H1 (cell line): ENCODE data around the gene FOXK1. TPM values are rescaled to one million over a fixed set of nuclear protein-coding genes. Genes with fewer than 3 reads are reported as not detected.

ENCODE experiments used
- CTCF ChIA-PET: fragments of 300-600 bp; sonication (Branson Sonifier 250); formaldehyde crosslinking; loops from one replicate; lab custom pipeline; 2021; ENCODE audit not compliant: partially characterized antibody; lab: Charles Lee
- POLR2A ChIA-PET: fragments of 300-600 bp; sonication (Branson Sonifier 250); formaldehyde crosslinking; loops from one replicate; lab custom pipeline; 2021; ENCODE audit warnings: inconsistent platforms; ENCODE audit not compliant: partially characterized antibody; lab: Charles Lee
- DNase-seq, 2 experiments: peaks; one replicate each; pipeline versions ENCODE4 v3.0.0 to v3.0.0-alpha.2; 2010 to 2022; ENCODE audit warnings: low spot score in 2 of 2, low read depth in 1 of 2, mixed read lengths in 1 of 2
- FAIRE-seq: peaks from 2 replicates; lab custom pipeline; 2011; peaks lifted over from hg19 to GRCh38; lab: Jason Lieb, UNC
- H2AFZ ChIP-seq: 2 replicates; pipeline ENCODE4 v1.8.1; 2012; ENCODE audit warnings: low read length, inconsistent platforms
- H2AK5ac ChIP-seq: 2 replicates; pipeline ENCODE4 v1.6.1; 2013; ENCODE audit warnings: low read depth, low read length
- H2BK120ac ChIP-seq: replicated peaks from 2 replicates; pipeline ENCODE3; 2013; ENCODE audit warnings: low read depth, low read length, inconsistent platforms
- H2BK12ac ChIP-seq: 2 replicates; pipeline ENCODE4 v1.6.1; 2013; ENCODE audit warnings: low read depth, low read length
- H2BK15ac ChIP-seq: 2 replicates; pipeline ENCODE4 v1.6.1; 2013; ENCODE audit warnings: low read length
- H2BK20ac ChIP-seq: 2 replicates; pipeline ENCODE4 v1.6.1; 2013; ENCODE audit warnings: low read length
- H2BK5ac ChIP-seq: 2 replicates; pipeline ENCODE4 v1.6.1; 2013; ENCODE audit warnings: low read depth, low read length
- H3K14ac ChIP-seq: 2 replicates; pipeline ENCODE4 v1.6.1; 2013; ENCODE audit warnings: inconsistent platforms; ENCODE audit not compliant: insufficient read length
- H3K18ac ChIP-seq: 2 replicates; pipeline ENCODE4 v1.6.1; 2013; ENCODE audit warnings: low read length; ENCODE audit errors: extremely low read depth
- H3K23ac ChIP-seq: 2 replicates; pipeline ENCODE4 v1.6.1; 2013; ENCODE audit warnings: inconsistent platforms; ENCODE audit not compliant: insufficient read length
- H3K23me2 ChIP-seq: 2 replicates; pipeline ENCODE4 v1.6.1; 2013; ENCODE audit warnings: low read depth, low read length
- H3K27ac ChIP-seq: 2 replicates; pipeline ENCODE4 v1.6.1; 2011; ENCODE audit warnings: low read depth, low read length, inconsistent platforms
- H3K27me3 ChIP-seq, 4 experiments: replicated peaks in 1 of 4; 1 replicate in 1 of 4; 2 replicates in 3 of 4; pipeline versions ENCODE4 v1.6.1 to v1.8.1; 2011 to 2013; ENCODE audit warnings: low read length in 3 of 4, mild to moderate bottlenecking in 3 of 4, inconsistent platforms in 2 of 4, mixed read lengths in 2 of 4, moderate library complexity in 1 of 4; ENCODE audit not compliant: control insufficient read depth in 3 of 4, insufficient read depth in 3 of 4; ENCODE audit errors: extremely low read depth in 1 of 4
- H3K36me3 ChIP-seq, 4 experiments: 2 replicates each; pipeline versions ENCODE4 v1.6.1 to v1.8.1; 2011 to 2013; ENCODE audit warnings: mild to moderate bottlenecking in 4 of 4, low read length in 3 of 4, moderate library complexity in 2 of 4, control low read depth in 1 of 4, inconsistent platforms in 1 of 4; ENCODE audit not compliant: insufficient read depth in 4 of 4, control insufficient read depth in 2 of 4
- H3K4ac ChIP-seq: replicated peaks from 2 replicates; pipeline ENCODE3; 2013; ENCODE audit warnings: low read length, low read depth, mixed read lengths, inconsistent platforms; ENCODE audit not compliant: insufficient read length
- H3K4me1 ChIP-seq, 4 experiments: replicated peaks in 1 of 4; 1 replicate in 1 of 4; 2 replicates in 3 of 4; pipeline versions ENCODE4 v1.6.1 to v1.8.1; 2011 to 2013; ENCODE audit warnings: low read length in 3 of 4, inconsistent platforms in 2 of 4, mixed read lengths in 1 of 4; ENCODE audit not compliant: insufficient read depth in 4 of 4, control insufficient read depth in 3 of 4
- H3K4me2 ChIP-seq, 2 experiments: 2 replicates each; pipeline versions ENCODE4 v1.6.1 to v1.8.1; 2011 to 2013; ENCODE audit warnings: low read depth in 2 of 2, low read length in 2 of 2, control low read depth in 1 of 2, inconsistent platforms in 1 of 2, mild to moderate bottlenecking in 1 of 2; ENCODE audit not compliant: insufficient read depth in 1 of 2
- H3K4me3 ChIP-seq, 4 experiments: fragments of 200-600, 300-600 bp in 1 of 4; sonication (generic), shearing (Covaris generic), sonication (Bioruptor Twin) in 1 of 4; 2 replicates each; pipeline versions ENCODE4 v1.5.1 to v1.8.1; 2011 to 2016; ENCODE audit warnings: low read length in 4 of 4, low read depth in 3 of 4, control low read depth in 2 of 4, inconsistent platforms in 2 of 4, mild to moderate bottlenecking in 2 of 4, mixed read lengths in 1 of 4, moderate library complexity in 1 of 4; ENCODE audit not compliant: insufficient read depth in 2 of 4; ENCODE audit errors: extremely low read depth in 1 of 4
- H3K56ac ChIP-seq: replicated peaks from 2 replicates; pipeline ENCODE3; 2013; ENCODE audit warnings: low read depth, mild to moderate bottlenecking, mixed read lengths, low read length, inconsistent platforms; ENCODE audit not compliant: insufficient read length
- H3K79me1 ChIP-seq: 2 replicates; pipeline ENCODE4 v1.6.1; 2013; ENCODE audit warnings: low read depth, low read length, control low read depth
- H3K79me2 ChIP-seq, 2 experiments: 2 replicates each; pipeline versions ENCODE4 v1.6.1 to v1.8.1; 2012 to 2013; ENCODE audit warnings: low read length in 2 of 2, mild to moderate bottlenecking in 2 of 2, inconsistent platforms in 1 of 2; ENCODE audit not compliant: insufficient read depth in 2 of 2, control insufficient read depth in 1 of 2
- H3K9ac ChIP-seq, 4 experiments: replicated peaks in 1 of 4; 1 replicate in 1 of 4; 2 replicates in 3 of 4; pipeline versions ENCODE4 v1.6.1 to v1.8.1; 2011 to 2013; ENCODE audit warnings: low read depth in 3 of 4, low read length in 3 of 4, control low read depth in 2 of 4, mild to moderate bottlenecking in 2 of 4, moderate library complexity in 2 of 4, inconsistent platforms in 1 of 4; ENCODE audit errors: extremely low read depth in 1 of 4
- H3K9me3 ChIP-seq, 2 experiments: 2 replicates each; pipeline versions ENCODE4 v1.6.1 to v1.8.1; 2012 to 2013; ENCODE audit warnings: mild to moderate bottlenecking in 2 of 2, moderate library complexity in 2 of 2, control low read depth in 1 of 2, inconsistent platforms in 1 of 2, low read depth in 1 of 2, low read length in 1 of 2, mixed read lengths in 1 of 2; ENCODE audit not compliant: insufficient read depth in 2 of 2
- H4K20me1 ChIP-seq, 2 experiments: replicated peaks in 1 of 2; 2 replicates each; pipeline versions ENCODE3 to v1.8.1; 2011 to 2013; ENCODE audit warnings: inconsistent platforms in 2 of 2, low read length in 2 of 2, mild to moderate bottlenecking in 1 of 2; ENCODE audit not compliant: insufficient read depth in 2 of 2, control insufficient read depth in 1 of 2
- H4K5ac ChIP-seq: 2 replicates; pipeline ENCODE4 v1.6.1; 2013; ENCODE audit warnings: low read length, low read depth, mixed read lengths, inconsistent platforms; ENCODE audit not compliant: insufficient read length
- H4K8ac ChIP-seq: 2 replicates; pipeline ENCODE4 v1.8.0; 2013; ENCODE audit warnings: mild to moderate bottlenecking, moderate library complexity, low read length, inconsistent platforms; ENCODE audit not compliant: insufficient read depth; ENCODE audit errors: extremely low read depth
- H4K91ac ChIP-seq: replicated peaks from 2 replicates; pipeline ENCODE3; 2013; ENCODE audit warnings: low read length, mixed read lengths, inconsistent platforms; ENCODE audit not compliant: insufficient read length
- BRCA1 ChIP-seq: IDR thresholded peaks from 2 replicates; pipeline ENCODE4 v1.6.1; 2012; ENCODE audit warnings: low read depth, low read length, improper control_type of control experiment
- CHD1 ChIP-seq: IDR thresholded peaks from 2 replicates; pipeline ENCODE4 v1.6.1; 2012; ENCODE audit warnings: low read depth, low read length, improper control_type of control experiment
- EGR1 ChIP-seq: IDR thresholded peaks from 2 replicates; pipeline ENCODE4 v1.6.1; 2011; ENCODE audit warnings: low read depth, low read length, borderline replicate concordance
- EZH2 ChIP-seq: fragments of 200-600 bp; sonication (generic); IDR thresholded peaks from 2 replicates; pipeline ENCODE4 v1.7.1; 2012; ENCODE audit warnings: low read depth, mild to moderate bottlenecking, moderate library complexity, low read length, inconsistent platforms; ENCODE audit not compliant: severe bottlenecking
- KDM1A ChIP-seq: fragments of 200-600, 300-600 bp; sonication (generic); IDR thresholded peaks from 2 replicates; pipeline ENCODE4 v1.7.1; 2016; ENCODE audit warnings: mild to moderate bottlenecking, low read length, borderline replicate concordance
- MAX ChIP-seq: IDR thresholded peaks from 2 replicates; pipeline ENCODE4 v1.6.1; 2012; ENCODE audit warnings: inconsistent platforms
- POLR2A ChIP-seq, 2 experiments: IDR thresholded peaks; 1 replicate in 1 of 2; 2 replicates in 1 of 2; pipeline ENCODE4 v1.6.1; 2011; ENCODE audit warnings: low read depth in 2 of 2, low read length in 2 of 2, mild to moderate bottlenecking in 2 of 2; ENCODE audit errors: control extremely low read depth in 1 of 2
- POU5F1 ChIP-seq: IDR thresholded peaks from 2 replicates; pipeline ENCODE4 v1.6.1; 2011; ENCODE audit warnings: low read depth, mild to moderate bottlenecking, low read length, moderate library complexity
- SAP30 ChIP-seq: fragments of 300-600 bp; sonication (generic); IDR thresholded peaks from 2 replicates; pipeline ENCODE4 v1.7.1; 2012; ENCODE audit warnings: low read length, moderate library complexity, mild to moderate bottlenecking, inconsistent platforms; ENCODE audit not compliant: insufficient read depth, insufficient replicate concordance
- SIRT6 ChIP-seq: IDR thresholded peaks from one replicate; pipeline ENCODE4 v1.7.1; 2012; ENCODE audit warnings: low read length, inconsistent platforms
- TEAD4 ChIP-seq: IDR thresholded peaks from 2 replicates; pipeline ENCODE4 v1.6.1; 2012; ENCODE audit warnings: low read depth, low read length, inconsistent platforms, mixed read lengths
- WGBS, 2 experiments: shearing (Covaris generic) in 1 of 2; methylation state at CpG; one replicate each; pipeline versions ENCODE4 v1.1.6 to v1.1.7; 2013 to 2015; ENCODE audit warnings: low lambda C conversion rate in 2 of 2, mixed read lengths in 2 of 2, inconsistent platforms in 1 of 2, low coverage in 1 of 2, missing lambda C conversion rate in 1 of 2; ENCODE audit not compliant: insufficient replicate concordance in 2 of 2, insufficient coverage in 1 of 2, insufficient read length in 1 of 2; ENCODE audit errors: extremely low coverage in 1 of 2, missing lambda C conversion rate in 1 of 2; 5-methylcytosine and 5-hydroxymethylcytosine counted together
- polyA plus RNA-seq, 7 experiments: library from polyadenylated mRNA; depleted of rRNA in 3 of 7; stranded (reverse) in 5 of 7; unstranded in 2 of 7; fragments of >200 nt in 5 of 7; fragments of 200-250 nt in 2 of 7; gene quantifications; 1 replicate in 5 of 7; 2 replicates in 1 of 7; 4 replicates in 1 of 7; pipeline versions ENCODE4 v1.2.1 to v1.2.3, GENCODE V29; 2011 to 2013; ENCODE audit warnings: missing spikeins in 2 of 7, mixed read lengths in 2 of 7
- total RNA-seq: library from RNA; stranded (reverse); fragmentation: NEBNext Ultra II Directional; extraction: Animal tissue kit (Norgen Biotek cat#: 25700); gene quantifications from 2 replicates; pipeline ENCODE4 v1.2.1, GENCODE V29; 2021

Gene FOXK1
- total and polyA plus RNA-seq, 2 of the 8 experiments (the other 6 are each of a cell fraction or from before 2014, with no cell fraction given): 2.0 to 8.5 TPM

DNA sequence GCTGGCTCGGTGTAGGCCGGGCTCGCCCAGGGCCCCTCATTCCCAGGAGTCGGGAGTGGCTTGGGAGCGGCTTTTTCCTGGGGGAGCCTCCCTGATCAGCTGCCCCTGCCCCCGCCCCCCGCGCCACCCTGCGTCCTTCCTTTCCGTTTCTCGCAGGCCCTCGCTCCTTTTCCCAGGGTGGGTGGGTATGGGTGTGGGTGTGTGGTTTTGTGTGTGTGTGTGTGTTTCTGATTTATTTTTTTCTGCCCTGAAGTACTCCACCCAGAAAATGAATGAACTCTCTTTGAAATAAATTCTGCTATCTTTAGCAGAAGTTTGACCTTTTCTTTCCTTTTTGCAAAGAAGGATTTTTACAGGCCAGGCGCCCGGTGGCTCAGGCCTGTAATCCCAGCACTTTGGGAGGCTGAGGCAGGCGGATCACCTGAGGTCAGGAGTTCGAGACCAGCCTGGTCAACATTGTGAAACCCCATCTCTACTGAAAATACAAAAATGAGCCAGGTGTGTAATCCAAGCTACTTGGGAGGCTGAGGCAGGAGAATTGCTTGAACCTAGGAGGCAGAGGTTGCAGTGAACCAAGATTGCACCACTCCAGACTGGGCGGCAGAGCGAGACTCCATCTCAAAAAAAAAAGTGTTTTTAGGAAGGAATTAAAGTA, 63.3 kb downstream of the FOXK1 start:
- Histone ChIP-seq H2AK5ac (no peak overlapping the region), H4K8ac (no peak overlapping the region; the same call in 1 of the 2 replicates), H3K23ac (no peak overlapping the region), H4K91ac (no peak overlapping the region), H2AFZ (no peak overlapping the region), H2BK15ac (no peak overlapping the region), H4K5ac (no peak overlapping the region), H3K9me3 (no peaks in the 10 kb centered on the region), H2BK5ac (no peak overlapping the region), H3K4ac (no peak overlapping the region), H3K4me2 (peak overlapping the region; percentile 55 to 67), H3K79me2 (no peaks in the 10 kb centered on the region), H3K14ac (no peak overlapping the region), H3K4me3 (peak overlapping the region in 2 of 4 experiments; percentile 11 to 51; a peak in 5 of 8 replicates), H3K36me3 (no peaks in the 10 kb centered on the region), H3K23me2 (no peaks in the 10 kb centered on the region), H3K27ac (no peak overlapping the region), H3K4me1 (peaks cover 0 to 7% (median 4%) of the 10 kb centered on the region in 4 experiments; a peak in 6 of 7 replicates), H4K20me1 (peaks cover 8 to 26% of the 10 kb centered on the region in 2 experiments), H3K56ac (no peak overlapping the region), H3K18ac (no peak overlapping the region), H2BK12ac (no peak overlapping the region), H3K9ac (no peak overlapping the region), H3K27me3 (peaks cover 3 to 45% (median 37%) of the 10 kb centered on the region in 4 experiments), H2BK120ac (no peak overlapping the region), H2BK20ac (no peak overlapping the region), H3K79me1 (no peaks in the 10 kb centered on the region)
- POLR2A ChIA-PET: interaction anchor here (0.7 to 1.6 kb wide), 3 partner anchors 10 to 595 kb away, joined by 3 to 7 read pairs (median 3); no protein-coding TSS in a partner anchor
- DNase-seq: no peak
- FAIRE-seq: no peak
- 63% methylated on average over 10 of the region's 18 CpGs; no CpG with 5 or more reads in 1 of the 2 experiments for WGBS, 2 experiments
- TF ChIP-seq MAX (no peak), BRCA1 (no peak), EGR1 (no peak), SIRT6 (no peak), KDM1A (no peak), CHD1 (no peak), POLR2A (IDR thresholded peaks at IDR 0.05; ENCODE audit: control extremely low read depth in 1 of 2, low read depth in 2 of 2, low read length in 2 of 2) (no peak), EZH2 (no peak), SAP30 (no peak), TEAD4 (no peak), POU5F1 (no peak)
- CTCF ChIA-PET: interaction anchor here (0.7 to 2.0 kb wide), 3 partner anchors 8 to 1541 kb away, joined by 4 to 5 read pairs (median 5); no protein-coding TSS in a partner anchor
